Measurements from ENCODE around the gene SLC35E1.
"Not testable (repeated sequence)": the region's sequence is repeated elsewhere in the genome, so short reads cannot be mapped to it uniquely, and the experiment has no call there.

Gene SLC35E1

DNA sequence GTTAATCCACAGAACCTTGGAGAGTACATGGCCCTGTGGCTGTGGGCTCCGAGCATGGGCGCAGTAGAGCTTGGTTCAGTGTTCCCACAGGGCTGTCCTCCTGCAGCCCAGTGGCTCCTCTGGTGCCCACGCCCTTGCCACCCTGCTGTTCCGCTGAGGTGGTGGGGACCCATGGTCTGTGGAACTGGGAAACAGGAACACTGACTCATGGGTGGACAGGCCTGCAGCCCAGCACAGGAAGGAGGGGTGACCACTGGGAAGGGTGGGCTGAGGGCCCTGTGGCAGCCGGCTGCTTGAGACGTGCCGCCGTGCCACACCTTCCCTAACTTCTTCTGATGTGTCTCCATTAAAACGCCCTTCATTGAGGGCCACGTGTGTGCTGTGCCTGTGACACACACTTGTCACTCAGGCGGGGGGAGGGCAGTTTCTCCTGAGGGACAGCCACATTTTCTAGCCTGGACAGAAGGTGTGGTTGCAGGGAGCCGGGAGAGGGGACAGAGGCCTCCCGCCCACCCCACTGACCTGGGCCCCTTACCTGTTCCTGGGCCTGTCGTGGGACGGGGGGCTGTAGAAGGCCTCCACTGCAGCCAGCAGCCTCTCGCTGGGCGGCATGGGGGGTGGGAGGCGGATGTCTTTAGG is 51.1 kb downstream of the SLC35E1 start:
- no peak for DNase-seq

DNA sequence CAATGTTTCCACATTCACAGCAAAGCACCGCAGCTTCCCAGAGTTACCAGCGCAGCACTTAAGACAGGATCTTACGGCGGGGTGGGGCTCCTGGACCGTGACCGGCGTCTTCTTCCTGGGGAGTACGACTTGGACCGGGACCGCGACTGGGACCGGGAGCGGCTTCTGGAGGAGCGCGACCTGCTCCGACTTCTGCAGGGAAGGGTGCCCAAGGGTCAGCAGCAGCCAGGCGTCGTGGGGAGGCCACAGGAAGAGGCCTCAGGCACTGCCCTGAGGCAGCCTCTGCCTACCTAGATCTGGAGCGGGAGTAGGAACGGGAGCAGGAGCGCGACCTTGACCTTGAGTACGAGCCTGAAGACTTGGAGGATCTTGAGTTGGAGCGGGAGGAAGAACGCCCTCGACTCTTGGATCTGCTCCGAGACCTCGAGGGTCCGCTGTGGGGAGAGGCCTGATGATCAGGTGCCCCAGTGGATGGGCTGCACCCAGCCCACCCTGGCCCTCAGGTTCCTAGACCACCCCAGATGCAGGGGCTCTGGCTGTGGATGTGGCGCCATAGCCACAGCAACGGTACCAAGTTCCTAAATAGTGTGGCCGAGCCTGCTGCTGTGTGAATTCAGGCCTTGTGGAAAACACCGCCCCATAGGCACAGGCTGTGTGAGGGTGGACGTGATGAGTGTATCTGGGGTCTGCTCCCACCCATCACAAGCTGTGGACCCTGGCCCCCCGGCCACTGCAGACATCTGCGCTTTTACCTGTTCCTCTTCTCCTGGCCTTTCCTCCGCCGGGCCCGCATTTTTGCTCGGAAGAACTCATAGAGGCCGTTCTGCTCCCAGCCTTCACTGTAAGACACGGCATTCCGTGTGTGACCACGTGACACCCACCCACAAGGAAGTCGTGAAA is 51.9 kb downstream of the SLC35E1 start:
- DNase-seq = no peak

DNA sequence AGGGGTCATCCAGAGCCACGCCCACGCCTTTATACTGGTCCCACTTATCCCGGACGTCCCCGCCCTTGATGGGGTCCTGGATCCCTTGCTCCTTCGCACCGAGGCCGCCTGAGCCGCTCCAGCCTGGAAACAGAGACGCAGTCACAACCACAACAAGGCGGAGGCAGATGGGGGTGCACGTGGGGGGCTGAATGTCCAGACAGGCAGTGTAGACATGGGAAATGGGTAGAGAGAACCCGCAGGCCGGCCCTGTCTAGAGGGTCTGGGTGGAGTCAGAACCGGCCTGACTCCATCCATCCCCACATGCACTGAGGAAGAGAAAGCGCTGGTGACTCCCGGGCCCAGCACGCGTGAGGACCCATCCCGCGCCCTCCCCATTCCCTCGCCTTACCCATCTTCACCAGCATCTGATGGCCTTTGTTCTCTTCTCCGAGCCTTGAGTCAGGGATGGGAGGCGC is 53.0 kb downstream of the SLC35E1 start:
- DNase-seq = no peak

DNA sequence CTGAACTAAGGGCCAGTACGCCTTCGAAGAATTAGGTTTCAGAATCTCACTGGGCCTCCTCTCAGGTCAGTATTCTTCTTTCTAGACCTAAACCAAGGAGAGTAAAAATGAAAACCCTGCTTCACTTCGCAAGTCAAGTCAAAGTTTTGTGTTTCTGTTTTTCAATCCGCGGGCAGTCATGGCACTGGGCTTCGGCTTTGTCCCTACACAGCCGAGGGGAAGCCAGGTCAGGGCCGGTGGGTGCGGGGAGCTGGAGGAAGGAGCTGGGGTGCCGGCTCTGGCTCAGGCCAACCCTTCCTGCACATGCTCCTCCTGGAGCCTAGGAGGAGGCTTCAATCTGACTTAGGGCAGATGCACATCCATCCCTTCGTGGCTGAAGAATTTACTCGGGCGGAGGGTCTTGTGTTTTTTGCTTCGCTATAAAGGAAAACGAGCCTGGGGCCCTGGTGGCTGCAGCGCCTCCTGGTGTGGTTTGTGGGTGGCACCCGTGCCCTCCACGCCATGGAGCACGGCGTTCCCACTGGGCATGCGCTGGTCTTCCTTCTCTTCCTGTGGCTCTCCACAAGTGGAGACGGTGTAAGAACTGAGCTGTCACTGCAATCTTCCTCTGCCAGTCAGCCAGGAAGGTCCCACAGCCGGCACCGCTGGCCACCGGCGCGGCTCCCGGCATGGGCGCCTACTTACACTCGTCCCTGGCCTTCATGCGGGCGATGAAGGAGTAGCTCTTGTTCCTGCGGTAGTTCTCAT is 53.6 kb downstream of the SLC35E1 start:
- no peak for DNase-seq

DNA sequence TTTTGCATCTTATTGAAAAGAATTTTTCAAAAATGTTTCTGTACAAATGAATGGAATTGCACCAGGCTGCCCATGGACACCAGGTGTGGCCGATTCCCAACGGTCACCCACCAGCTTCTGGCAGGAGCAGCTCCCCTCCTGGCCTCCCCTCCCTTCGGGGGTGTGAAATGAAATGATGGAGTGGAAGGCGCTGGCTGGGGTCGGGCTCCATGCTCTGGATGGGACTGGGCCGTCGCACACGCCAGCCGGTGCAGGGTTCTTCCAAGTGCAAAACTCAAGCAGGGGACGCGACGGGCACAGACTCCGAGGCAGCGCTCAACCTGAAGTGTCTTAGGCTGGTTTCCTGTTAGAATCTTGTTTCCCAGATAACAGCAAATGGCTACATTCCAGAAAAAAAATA is 54.2 kb downstream of the SLC35E1 start:
- no peak for DNase-seq

DNA sequence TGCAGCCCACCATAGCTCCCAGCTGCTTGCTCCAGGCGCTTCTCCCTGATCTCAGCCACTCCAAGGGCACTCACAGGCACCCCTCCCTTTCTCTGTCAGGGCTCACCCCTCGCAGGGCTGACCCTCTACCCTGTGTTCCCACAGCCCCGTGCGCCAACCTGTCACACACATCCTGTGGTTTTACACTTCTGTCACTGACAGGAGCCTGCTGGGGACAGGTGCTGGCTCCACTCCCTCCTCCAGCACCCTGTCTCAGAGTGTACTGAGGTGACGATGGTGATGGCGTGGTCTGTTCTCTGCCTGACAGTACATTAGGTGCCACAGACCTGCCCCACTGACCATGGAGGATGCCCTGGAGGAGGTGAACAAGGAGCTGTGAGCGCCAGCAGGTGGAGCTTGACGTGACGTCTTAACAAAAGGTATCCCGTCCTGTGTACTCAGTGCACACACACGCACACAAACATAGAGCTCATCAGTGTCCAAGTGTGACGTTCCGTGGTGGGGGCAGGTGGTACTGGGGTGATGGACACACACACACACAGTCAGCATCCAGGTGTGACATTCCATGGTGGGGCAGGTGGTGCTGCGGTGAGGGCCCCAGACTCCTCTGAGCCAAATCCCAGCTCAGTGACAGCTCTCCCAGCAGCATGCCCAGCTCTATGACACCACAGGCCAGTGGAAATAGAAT is 55.1 kb downstream of the SLC35E1 start:
- no peak for DNase-seq

DNA sequence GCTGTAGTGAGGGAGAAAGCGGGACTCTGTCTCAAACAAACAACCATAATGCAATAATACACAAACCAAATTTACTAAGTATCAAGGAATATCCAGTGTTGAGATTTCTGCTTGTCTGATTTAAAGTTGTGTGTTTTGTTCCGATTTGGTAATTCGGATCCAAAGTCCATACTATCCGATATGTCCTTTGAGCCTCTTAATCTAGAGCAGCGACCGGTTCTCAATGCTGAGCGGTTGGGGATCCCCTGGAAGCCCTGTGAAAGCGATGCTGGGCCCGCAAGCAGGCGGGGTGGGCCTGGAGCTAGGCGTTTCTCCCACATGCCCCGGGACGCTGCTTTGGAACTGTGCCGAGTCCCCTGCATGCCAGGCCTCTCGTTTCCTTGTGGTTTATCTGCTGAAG is 55.8 kb downstream of the SLC35E1 start:
- no peak for DNase-seq

DNA sequence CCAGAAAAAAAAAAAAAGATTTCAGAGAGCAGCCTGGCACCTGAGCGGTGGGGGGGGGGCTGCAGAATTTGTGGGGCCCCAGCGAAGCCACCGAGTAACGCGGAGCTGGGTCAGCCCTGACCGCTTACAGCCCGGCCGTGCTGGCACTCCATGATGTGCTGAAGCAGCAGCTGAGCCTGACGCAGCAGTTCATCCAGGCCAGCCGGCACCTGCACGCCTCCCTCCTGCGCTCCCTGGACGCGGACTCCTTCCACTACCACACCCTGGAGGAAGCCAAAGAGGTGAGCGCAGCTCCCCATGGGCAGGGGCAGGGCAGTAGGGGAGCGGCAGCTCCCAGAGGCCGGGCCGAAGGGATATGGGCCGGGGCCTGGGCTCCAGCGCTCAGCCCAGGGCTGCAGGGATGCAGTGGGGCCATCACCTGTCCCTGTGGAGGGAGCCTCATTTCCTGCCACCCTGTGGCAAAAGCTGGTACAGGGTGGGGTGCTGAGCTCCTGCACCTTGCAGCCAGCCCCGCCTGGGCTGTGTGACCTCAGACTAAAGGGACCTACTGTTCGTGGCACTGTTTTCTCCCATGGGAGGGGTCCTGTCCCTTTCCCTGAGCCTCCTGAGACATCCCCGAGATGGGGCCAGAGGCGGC is 57.7 kb downstream of the SLC35E1 start:
- DNase-seq = no peak

DNA sequence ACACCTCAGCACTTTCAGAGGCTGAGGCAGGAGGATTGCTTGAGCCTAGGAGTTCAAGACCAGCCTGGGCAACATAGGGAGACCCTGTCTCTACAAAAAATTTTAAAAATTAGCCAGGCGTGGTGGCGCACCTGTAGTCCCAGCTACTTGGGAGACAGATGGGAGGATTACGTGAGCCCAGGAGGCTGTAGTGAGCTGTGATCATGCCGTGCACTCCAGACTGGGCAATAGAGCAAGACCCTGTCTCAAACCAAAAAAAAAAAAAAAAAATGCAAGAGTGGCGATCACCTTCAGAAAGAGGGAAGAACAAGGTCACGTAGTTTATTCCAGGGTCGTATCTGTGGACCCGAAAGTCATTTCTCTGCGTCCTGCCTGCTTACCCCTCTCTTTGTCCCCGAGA is 59.6 kb downstream of the SLC35E1 start:
- not testable (repeated sequence) for DNase-seq

DNA sequence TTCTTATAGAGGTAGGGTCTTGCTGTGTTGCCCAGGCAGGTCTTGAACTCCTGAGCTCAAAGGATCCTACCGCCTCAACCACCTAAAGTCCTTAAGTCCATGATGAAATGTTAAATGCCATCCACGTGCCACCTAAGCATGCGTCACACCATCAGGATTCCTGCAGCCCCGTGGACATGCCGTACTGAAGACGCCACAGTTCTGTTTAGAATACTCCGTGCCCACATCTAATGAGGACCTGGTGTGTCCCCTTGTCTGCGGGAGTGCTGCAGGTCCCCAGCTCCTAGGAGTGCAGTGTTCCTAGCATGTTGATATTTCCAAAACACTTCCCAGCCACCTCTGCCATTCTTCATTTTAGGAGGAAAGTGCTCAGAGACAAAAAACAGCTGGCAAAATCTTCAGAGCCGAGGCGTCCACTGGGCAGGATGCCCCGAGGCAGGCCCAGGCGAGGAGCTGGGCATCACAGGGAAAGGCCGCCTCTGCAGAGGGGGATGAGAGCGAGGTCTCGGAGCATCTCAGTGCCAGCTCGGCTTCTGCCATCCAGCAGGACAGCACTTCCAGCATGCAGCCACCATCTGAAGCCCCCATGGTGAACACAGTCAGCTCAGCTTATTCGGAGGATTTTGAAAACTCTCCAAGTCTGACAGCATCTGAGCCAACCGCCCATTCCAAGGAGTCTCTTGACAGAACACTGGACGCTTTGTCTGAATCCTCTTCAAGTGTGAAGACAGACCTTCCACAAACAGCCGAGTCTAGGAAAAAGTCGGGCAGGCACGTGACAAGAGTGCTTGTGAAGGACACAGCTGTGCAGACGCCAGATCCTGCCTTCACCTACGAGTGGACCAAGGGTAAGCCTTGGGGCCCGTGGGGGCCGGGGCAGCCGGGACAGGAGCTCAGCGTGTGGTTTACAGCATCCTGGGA is 62.8 kb downstream of the SLC35E1 start:
- no peak for DNase-seq

DNA sequence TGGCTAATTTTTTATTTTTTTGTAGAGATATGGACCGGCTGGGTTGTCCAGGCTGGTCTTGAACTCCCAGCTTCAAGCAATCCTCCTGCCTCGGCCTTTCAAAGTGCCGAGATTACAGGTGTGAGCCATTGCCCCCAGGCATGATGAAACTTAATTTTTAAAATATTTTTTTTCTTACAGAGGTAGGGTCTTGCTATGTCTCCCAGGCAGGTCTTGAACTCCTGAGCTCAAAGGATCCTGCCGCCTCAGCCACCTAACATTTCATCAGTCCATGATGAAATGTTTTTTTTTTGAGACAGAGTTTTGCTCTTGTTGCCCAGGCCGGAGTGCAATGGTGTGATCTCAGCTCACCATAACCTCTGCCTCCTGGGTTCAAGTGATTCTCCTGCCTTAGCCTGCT is 63.7 kb downstream of the SLC35E1 start:
- DNase-seq = no peak

DNA sequence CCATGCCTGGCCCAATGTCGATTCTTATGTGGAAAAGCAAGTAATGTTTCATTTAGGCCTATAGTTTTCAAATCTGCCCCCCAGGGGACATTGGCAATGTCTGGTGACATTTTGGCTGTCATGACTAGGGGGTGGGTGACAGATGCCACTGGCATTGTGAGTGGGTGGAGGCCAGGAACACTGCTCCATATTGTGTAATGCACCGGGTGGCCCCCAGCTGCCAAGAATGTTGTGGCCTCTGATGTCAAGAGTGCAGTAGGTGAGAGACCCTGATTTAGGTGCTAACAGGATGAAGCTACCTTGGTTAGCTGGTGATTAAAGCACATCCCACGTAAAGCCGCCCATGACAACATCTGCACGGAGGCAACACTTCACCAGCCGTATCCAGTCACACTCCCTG is 65.3 kb downstream of the SLC35E1 start:
- DNase-seq = no peak

DNA sequence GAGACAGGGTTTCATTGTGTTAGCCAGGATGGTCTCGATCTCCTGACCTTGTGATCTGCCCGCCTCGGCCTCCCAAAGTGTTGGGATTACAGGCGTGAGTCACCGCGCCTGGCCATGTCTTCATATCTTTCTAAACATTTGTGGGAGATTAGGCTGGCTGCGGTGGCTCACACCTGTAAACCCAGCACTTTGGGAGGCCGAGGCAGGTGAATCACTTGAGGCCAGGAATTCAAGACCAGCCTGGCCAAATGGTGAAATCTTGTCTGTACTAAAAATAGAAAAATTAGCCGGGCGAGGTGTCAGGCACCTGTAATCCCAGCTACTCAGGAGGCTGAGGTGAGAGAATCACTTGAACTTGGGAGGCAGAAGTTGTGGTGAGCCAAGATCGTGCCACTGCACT is 66.1 kb downstream of the SLC35E1 start:
- DNase-seq = not testable (repeated sequence)

DNA sequence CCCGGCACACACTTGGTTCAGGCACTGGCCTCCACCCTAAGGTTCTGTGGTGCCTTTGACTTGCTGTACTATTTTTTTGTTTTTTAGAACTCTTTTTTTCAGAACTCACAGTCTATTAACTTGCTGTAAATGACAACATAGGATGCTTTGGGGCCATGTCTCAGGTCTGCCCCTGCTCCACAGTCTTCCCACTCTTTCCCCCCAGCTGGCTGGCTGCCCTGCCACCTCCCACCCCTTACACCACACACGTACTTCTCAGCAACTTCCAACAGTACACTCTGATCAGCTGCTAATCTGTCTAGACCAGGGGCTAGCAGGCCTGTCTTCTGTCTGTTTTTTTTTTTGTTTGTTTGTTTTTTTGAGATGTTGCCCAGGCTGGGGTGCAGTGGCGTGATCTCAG is 67.9 kb downstream of the SLC35E1 start:
- no peak for DNase-seq

All from SIG-M5 (cell line).